Measurements from ENCODE around the gene VPS50.

The VPS50 gene

GRCh38 chr7:93218997-93219827 is 13.0 kb upstream of the VPS50 start:
- H3K4me3 ChIP-seq (ENCODE audit: low read depth, low read length): no peak overlapping the region
- in situ Hi-C loops (cut with HindIII; ENCODE audit: low sequenced_read_pairs): no loop called here
- TF ChIP-seq CTCF (IDR thresholded peaks at IDR 0.05; ENCODE audit: low read depth, low read length): no peak
- no peak for DNase-seq (ENCODE audit: low read depth, low spot score)

- no peak overlapping the region for H3K4me3 ChIP-seq (ENCODE audit: low read depth, low read length)
- in situ Hi-C loops (cut with HindIII; ENCODE audit: low sequenced_read_pairs): no loop called here
- DNase-seq (ENCODE audit: low read depth, low spot score): no peak
- TF ChIP-seq CTCF (IDR thresholded peaks at IDR 0.05; ENCODE audit: low read depth, low read length): no peak
Observed at GRCh38 chr7:93219868-93220267, 12.3 kb upstream of the VPS50 start.

GRCh38 chr7:93226310-93226709 is 5.9 kb upstream of the VPS50 start, which contains the start of gene HEPACAM2:
Gene HEPACAM2 (minus strand): TSS chr7:93226469.
- in situ Hi-C loops (cut with HindIII; ENCODE audit: low sequenced_read_pairs): no loop called here
- no peak for DNase-seq (ENCODE audit: low read depth, low spot score)
- no peak within 1 kb of the TSS for H3K4me3 ChIP-seq (ENCODE audit: low read depth, low read length)
- TF ChIP-seq CTCF (IDR thresholded peaks at IDR 0.05; ENCODE audit: low read depth, low read length): no peak

GRCh38 chr7:93228302-93228701 is 3.9 kb upstream of the VPS50 start:
- DNase-seq (ENCODE audit: low read depth, low spot score): peak; percentile 63
- peak; percentile 57 for TF ChIP-seq CTCF (IDR thresholded peaks at IDR 0.05; ENCODE audit: low read depth, low read length)
- H3K4me3 ChIP-seq (ENCODE audit: low read depth, low read length): no peak overlapping the region
- in situ Hi-C loops (cut with HindIII; ENCODE audit: low sequenced_read_pairs): no loop called here

- peak overlapping the region; percentile 89 for H3K4me3 ChIP-seq (ENCODE audit: low read depth, low read length)
- DNase-seq (ENCODE audit: low read depth, low spot score): no peak
- in situ Hi-C loops (cut with HindIII; ENCODE audit: low sequenced_read_pairs): no loop called here
- TF ChIP-seq CTCF (IDR thresholded peaks at IDR 0.05; ENCODE audit: low read depth, low read length): no peak
Observed at GRCh38 chr7:93231259-93231658, 907 bp upstream of the VPS50 start.

GRCh38 chr7:93232673-93233018 is 480 bp downstream of the VPS50 start:
- in situ Hi-C loops (cut with HindIII; ENCODE audit: low sequenced_read_pairs): no loop called here
- no peak for DNase-seq (ENCODE audit: low read depth, low spot score)
- no peak for TF ChIP-seq CTCF (IDR thresholded peaks at IDR 0.05; ENCODE audit: low read depth, low read length)
- H3K4me3 ChIP-seq (ENCODE audit: low read depth, low read length): peak overlapping the region; percentile 89
